NCI-H1436 (cell line): Measurements from ENCODE around the gene USP11.
A peak's percentile ranks its signal among the peaks of the same experiment; 100 is the strongest.
"Not testable (repeated sequence)": the region's sequence is repeated elsewhere in the genome, so short reads cannot be mapped to it uniquely, and the experiment has no call there.

Experiments used
- DNase-seq: peaks from one replicate; lab custom pipeline; 2025; lab: John Stamatoyannopoulos, UW

Gene USP11

DNA sequence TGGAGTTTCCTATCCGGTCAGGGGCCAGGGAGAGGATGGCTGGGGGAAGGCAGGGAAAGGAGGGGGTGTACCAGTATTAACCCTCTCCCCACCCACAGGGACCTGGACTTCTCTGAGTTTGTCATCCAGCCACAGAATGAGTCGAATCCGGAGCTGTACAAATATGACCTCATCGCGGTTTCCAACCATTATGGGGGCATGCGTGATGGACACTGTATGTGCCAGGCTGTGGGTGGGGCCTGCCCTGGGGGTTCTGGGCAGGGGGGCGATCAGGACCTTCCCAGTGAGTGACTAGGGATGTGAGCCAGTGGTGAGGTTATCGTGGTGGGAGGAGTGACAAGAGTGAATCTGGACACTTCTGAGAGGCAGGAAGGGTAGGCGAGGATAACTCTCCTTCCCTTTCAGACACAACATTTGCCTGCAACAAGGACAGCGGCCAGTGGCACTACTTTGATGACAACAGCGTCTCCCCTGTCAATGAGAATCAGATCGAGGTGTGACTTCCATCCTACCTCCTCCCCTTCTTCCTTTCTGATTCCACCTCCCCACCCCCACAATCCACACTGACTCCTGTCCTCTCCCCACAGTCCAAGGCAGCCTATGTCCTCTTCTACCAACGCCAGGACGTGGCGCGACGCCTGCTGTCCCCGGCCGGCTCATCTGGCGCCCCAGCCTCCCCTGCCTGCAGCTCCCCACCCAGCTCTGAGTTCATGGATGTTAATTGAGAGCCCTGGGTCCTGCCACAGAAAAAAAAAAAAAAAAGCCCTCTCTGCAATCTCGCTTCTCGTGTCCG, 14.6 kb downstream of the USP11 start:
- DNase-seq, result no peak

DNA sequence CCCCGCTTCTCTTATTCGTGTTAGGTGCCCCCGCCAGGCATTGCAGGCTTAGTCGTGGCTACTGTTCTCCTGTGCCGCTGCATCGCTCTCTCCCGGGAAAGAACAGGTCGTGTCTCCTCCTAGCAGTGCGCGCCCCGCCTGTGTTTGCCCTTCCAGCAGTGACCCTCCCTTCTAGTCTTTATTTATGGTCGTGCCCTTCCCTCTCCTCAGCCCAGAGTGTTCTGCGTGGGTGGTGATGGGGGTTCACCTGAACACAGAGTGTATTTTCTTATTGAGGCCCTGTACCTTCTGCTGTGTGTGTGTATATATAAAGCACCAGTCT, 15.2 kb downstream of the USP11 start:
- DNase-seq, result no peak

DNA sequence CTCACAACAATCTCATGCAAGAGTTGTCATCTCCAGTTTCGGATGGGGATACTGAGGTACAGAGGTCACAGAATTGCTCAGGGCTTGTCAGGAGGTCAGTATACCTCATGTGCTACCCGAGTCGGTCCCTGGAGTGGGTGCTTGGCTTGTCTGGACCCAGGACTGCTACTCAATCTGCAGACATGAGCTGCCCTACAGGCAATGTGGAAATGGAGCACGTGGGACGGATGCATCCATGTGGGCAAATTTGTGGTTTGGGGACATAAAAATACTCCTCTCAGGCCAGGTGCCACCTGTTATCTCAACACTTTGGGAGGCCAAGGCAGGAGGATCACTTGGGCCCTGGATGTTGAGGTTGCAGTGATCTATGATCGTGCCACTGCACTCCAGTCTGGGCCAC, 15.8 kb downstream of the USP11 start:
- no peak for DNase-seq

DNA sequence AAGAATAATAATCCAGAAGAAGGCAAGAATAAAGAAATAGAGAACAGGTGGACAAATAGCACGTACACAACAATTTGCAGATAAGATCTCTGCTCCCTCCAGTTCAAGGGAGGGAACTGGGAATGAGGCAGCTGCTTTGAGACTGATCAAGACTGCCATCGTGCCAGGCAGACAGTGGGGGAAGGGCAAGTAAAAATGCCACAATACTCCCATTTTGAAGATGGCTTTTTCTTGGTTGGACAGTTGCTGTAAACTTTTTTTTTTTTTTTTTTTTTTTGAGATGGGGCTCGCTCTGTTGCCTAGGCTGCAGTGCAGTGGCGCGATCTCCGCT, 17.2 kb downstream of the USP11 start:
- no peak for DNase-seq

DNA sequence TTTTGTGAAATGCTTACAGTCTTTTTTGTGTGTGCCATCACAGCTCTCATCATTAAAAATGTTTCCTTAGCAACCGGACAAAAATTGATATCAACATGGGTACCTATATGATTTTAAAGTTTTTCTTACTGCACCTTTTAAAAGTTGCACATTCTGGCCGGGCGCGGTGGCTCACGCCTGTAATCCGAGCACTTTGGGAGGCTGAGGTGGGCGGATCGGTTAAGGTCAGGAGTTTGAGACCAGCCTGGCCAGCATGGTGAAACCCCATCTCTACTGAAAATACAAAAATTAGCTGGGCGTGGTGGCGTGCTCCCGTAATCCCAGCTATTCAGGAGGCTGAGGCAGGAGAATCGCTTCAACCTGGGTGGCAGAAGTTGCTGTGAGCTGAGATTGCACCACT, 24.8 kb downstream of the USP11 start:
- DNase-seq, result not testable (repeated sequence)

DNA sequence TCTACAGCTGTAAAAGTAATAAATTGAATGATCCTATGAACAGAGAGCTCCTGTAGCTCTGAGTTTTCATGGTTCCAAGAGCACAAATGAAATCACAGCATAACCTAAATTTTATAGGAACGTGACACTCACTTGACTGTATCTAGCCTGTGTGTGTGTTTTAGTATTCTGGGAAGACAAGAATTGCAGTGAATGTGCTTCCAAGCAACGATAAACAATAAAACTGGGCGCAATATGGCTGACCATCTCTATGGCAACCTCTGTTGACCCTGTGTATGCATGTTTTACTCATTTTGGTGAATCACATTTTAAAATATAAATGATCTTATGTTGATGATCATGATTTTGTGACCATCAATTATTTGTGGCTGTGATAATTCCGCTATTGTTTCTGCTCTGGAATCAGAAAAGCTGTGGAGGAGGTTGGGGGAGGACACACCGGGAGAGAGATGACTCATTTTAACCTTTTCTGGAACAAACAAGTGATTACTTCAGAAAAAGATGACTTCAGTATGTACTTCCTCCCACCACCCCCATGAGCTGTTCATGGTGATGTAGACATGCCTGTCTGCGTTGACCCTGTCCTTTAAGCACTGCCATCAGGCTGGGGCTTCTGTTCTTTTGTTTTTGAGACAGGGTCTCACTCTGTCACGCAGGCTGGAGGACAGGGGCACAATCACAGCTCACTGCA, 31.8 kb downstream of the USP11 start:
- no peak for DNase-seq

DNA sequence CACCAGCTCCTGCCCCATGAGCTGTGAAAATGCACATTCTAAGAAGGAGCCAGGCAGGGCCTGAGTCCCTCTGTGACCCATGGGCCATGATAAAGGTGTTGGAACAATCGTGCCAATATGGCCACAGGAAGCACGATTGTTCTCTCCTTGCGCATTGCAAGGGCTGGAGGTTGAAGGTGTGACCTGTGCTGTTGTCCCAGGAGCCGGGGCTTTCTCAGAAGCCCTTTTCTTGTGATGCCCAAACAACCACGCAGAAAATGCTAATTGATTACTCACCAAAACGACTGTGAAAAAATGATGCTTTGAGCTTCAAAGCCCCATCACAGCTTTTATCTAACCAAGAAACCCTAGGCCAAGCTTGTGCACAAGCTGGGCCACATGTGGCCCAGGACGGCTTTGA, 33.8 kb downstream of the USP11 start:
- DNase-seq, result no peak

DNA sequence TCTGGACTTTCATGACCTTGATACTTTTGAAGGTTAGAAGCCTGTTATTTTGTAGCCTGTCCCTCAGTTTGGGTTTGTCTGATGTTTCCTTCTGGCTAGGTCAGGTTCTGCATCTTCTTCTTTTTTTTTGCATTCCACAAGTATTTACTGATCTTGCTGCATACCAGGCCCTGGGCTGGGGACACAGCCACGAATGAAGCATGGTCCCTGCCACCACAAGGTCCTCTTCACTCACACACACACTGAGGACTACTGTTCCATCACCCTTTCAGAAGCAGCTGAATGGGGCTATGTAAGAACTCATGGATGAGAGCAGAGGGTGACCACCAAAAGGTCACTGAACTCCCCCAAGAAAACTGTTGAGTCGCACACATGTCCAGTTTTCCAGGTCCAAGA, 39.2 kb downstream of the USP11 start:
- no peak for DNase-seq

DNA sequence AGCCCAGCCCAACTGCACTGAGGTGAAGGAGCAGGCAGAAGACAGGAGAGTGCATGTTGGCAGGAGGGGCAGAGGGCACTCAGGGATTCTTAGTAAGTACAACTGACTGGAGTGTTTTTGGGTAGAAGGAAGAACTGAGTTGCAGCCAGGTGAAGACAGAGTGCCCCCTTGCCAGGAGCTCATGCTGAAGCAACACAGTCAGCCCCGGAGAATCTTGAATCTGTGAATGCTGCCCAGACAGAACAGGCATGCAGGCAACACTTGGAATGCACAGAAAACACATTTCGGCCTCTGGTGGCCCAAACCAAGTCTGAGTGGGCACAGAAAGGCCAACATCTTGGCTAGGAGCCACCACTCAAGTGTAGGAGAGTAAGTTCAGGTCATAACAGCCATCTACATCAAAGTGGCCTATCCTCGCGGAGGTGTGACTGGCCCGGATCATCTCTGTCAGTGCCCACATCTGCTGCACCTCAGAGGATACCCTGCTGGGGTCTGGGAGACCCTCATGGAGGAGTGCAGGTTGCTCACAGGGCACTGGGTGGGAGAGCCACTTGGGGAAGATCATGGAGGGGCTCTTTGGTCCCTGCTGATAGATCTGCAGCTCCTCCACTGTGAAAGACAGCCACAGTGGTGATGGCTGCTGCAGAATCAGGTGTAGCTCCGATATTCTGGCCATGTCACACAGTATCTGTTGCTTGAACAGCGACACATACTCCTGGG, 40.4 kb downstream of the USP11 start:
- DNase-seq, result no peak

DNA sequence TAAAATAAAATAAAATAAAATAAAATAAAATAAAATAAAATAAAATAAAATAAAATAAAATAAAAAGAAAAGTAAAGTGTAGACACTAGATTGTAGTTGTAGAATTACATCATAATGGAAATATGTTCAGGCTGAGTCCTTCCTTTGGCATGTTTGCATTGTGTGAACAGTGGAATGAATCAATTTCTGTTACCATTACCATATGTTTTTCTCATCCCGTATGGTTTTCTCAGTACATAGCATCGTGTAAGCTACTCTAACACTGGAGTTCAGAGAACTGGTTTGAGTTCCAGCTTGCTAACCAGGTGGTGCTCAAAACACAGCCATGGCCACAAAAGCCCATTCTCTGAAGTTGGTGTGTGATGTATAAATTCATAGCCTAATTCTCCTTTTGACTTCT, 45.9 kb downstream of the USP11 start:
- no peak for DNase-seq

DNA sequence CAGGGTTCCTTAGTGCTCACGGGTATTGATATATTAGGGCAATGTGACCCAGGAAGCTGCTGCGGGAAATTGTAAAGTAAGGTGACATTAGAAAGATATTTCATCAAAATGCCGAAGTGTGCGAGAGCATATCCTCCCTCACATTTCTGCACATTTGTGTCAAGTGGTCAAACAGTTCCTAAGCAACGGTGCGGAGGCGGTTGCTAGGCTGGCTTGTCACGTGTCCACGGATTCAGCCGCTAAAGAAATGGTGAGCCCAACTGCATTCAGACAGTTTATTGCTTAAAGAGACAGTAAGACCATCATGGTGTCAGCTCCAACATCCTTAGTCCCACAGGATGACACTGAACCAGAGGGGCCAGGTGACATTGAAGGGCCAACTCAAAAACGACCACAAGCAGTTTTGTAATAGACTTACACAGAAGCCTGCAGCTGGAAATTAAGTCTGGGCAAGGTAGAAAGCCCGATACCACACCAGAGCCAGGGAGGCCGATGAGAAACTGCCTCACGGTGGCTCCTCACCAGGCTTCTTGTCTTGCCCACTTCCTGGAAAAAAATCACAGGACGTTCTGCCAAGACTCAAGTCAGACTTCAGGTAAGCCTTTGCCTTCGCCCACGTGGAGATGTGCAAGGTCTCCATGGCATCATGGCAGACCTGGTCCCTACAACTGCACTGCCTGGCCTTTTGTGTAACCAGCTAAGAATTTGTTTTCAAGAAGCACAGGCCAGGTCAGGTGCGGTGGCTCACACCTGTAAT, 50.4 kb downstream of the USP11 start:
- peak; percentile 14 for DNase-seq

DNA sequence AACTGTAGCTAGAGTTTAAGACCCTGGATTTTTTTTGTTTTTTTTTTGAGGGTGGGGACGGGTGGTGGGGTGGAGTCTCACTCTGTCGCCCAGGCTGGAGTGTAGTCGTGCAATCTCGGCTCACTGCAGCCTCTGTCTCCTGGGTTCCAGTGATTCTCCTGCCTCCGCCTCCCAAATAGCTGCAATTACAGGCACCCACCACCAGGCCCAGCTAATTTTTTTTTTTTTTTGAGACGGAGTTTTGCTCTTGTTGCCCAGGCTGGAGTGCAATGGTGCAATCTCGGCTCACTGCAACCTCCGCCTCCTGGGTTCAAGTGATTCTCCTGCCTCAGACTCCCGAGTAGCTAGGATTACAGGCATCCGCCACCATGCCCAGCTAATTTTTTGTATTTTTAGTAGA, 51.8 kb downstream of the USP11 start:
- DNase-seq, result not testable (repeated sequence)

DNA sequence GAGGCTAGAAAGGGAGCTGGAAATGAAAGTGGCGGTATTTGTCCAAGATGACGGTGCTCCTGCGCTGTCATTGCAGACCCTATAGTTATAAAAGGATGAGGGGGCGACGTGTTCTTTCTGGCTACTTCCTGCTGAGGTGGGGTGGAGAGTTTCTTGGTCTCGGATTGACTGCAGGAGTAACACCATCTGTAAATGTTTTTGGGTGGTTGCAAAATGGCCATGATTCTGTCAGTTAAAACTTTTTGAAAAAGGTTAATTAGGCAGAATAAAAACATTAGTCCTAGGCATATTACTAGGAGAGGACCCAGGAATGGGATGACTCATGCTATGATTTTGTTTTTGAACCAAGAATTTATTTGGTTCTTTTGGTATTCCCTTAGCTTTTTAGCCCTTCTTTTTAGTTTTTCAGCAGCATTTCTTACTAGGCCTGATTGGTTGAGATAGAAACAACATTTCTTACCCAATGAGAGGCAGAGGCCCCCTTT, 53.1 kb downstream of the USP11 start:
- DNase-seq, result no peak

DNA sequence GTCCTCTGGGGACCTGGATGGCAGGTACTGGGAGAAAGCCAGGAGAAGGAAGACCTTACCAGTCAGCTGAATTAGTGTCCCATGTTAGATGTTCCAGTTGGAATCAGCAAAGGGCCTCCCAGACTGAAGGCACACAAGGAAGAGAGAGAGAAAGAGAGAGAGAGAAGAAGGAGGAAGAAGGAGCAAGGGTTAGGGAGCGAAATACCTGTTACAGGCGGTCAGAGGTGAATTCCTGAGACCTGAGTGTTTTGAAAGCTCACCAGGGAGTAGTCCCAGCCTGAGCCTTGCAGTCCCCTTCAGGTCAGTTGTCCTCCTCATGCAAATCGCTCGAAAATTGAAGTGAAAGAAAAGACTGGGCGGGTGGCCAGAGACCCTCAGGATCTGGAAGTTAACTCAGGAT, 60.3 kb downstream of the USP11 start:
- no peak for DNase-seq

DNA sequence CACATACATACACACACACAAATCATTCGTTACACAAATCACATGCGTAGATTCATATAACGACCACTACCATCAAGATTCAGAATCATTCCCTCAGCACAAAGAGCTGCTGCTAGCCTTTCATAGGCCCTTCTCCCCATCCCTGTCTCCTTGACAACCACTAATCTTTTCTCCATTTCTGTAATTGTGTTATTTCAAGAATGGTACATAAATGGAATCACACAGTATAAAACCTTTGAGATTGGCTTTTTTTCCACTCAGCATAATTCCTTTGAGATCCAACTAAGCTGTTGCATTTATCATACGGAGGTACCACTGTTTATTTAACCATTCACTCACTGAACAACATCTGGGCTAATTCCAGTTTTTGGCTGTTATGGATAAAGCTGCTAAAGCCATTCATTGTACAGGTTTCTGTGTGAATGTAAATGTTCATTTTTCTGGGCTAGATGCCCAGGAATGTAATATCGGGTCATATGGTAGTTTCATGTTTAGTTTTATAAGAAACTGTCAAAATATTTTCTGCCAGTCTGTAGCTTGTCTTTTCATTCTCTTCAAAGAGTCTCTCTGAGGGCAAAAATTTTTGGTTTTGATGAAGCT, 64.1 kb downstream of the USP11 start:
- DNase-seq, result no peak

DNA sequence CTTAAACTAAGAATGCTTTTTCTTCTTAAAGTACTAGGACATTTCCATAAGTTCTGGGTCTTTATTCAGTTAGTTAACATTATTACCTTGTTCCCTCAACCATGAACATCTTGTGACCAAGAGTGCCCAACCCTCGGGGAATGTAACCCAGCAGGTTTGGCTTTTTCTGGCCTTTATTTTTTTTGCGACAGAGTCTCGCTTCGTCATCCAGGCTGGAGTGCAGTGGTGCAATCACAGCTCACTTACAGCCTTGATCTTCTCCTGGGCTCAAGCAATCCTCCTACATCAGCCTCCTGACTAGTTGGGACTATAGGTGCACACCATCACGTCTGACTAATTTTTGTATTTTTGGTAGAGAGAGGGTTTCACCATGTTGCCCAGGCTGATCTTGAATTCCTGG, 65.1 kb downstream of the USP11 start:
- DNase-seq, result no peak
